HG03457 (cell line): ENCODE results near the gene YIPF6.
A peak's percentile ranks its signal among the peaks of the same experiment; 100 is the strongest.
"Not testable (repeated sequence)": the region's sequence is repeated elsewhere in the genome, so short reads cannot be mapped to it uniquely, and the experiment has no call there.

Experiments used
- ATAC-seq: cut with Tn5 transposase; IDR thresholded peaks from one replicate; pipeline ENCODE4 v1.9.1; 2021; ENCODE audit warnings: moderate number of reproducible peaks; ENCODE audit not compliant: unreplicated experiment

YIPF6 gene

DNA sequence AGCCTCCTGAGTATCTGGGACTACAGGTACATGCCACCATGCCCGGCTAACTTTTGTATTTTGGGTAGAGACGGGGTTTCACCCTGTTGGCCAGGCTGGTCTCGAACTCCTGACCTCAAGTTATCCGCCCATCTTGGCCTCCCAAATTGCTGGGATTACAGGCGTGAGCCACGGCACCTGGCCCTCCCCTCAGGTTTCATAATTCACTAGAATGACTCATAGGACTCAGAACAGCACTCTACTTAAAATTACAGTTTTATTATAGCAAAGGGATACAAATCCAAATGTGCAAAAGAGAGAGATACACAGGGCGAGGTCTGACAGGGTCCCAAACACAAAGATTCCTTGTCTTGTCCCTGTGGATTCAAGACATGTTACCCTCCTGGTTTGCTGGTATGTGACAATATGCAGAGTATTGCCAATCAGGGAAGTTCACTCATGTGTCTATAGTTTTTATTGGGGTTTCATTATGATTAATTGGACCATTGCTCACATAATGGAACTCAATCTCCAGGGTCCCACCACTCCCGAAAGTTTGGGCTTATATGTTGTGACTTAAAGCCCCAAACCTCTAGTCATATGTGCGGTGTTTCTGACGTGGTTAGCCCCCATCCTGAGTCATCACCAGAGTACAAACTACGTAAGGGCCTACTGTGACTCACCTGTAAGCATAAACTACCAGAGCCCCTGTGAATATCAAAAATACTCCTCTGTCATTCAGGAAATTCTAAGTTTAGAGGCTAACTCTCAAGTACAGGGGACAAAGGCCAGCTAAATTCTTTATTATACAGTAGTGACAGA is 5.2 kb downstream of the YIPF6 start:
- ATAC-seq = no peak

DNA sequence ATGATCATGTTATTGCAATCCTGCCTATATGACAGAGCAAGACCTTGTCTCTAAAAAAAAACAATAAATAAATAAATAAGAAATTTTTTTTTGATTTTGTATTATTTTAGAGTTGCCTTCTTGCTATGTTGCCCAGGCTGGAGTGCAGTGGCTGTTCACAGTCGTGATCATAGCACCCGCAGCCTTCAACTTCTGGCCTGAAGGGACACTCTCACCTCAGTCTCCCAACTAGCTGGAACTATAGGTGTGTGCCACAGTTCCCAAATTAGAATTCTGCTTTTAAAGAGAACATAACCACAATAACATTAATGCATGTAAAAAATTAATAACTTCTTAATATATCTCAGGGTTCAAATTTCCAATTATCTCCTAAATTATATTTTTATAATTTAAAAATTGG is 7.8 kb downstream of the YIPF6 start:
- ATAC-seq = no peak

GRCh38 chrX:68508799-68509198 is 9.9 kb downstream of the YIPF6 start:
- ATAC-seq = no peak

GRCh38 chrX:68511255-68511654 is 12.4 kb downstream of the YIPF6 start:
- no peak for ATAC-seq

DNA sequence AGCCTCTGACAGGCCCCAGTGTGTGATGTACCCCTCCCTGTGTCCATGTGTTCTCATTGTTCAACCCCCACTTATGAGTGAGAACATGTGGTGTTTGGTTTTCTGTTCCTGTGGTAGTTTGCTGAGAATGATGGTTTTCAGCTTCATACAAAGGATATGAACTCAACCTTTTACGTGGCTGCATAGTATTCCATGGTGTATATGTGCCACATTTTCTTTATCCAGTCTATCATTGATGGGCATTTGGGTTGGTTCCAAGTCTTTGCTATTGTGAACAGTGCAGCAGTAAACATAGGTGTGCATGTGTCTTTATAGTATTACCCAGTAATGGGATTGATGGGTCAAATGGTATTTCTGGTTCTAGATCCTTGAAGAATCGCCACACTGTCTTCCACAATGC is 25.8 kb downstream of the YIPF6 start:
- not testable (repeated sequence) for ATAC-seq

DNA sequence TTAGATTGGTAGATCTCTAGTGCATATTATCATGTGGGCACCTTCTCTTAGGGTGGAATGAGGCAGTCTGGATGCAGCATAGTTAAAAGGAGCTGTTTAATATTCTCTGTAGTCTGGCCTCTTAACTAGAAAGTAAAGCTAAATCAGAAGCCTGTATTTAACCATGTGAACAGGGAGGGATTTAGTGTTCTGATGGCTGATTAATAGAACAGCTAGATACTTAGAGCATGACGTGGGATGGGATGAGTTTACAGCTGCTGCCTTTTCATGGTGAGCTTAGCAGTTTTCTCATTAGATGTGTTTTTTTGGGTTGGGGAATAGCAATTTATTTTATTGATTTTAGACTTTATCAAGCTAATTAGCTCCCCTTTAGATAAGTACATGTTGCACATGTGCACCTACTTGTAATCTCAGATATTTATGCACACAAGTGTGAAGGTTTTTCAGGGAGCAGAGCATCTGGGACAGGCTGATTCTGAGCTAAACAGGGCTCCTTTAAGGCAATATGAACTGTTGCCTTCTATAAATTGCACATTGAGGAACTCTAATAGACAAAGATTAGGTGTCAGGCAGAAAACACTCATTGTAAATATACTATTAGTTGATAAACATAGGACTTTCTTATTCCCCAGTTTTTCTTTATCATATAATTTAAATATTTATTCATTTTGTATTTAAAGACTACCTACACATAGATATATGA is 34.1 kb downstream of the YIPF6 start:
- no peak for ATAC-seq

DNA sequence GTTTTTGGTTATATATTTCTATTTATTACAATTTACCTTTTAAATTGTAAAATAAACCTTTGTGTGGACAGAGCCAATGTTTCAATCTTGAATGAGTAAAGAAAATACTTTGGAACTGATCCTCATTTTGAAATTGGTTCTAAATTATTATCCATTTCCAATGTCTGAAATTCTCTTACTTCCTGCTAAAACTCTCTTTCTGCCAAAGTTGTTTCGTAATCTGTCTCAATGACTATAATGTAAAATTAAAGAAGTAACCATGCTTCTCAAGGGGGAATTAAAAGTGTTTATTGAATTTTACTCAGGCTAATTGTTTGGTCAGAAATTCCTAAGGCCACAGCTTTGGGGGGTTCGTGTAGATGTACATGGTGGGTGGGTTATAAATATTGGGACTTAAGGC is 34.8 kb downstream of the YIPF6 start:
- no peak for ATAC-seq

- ATAC-seq = no peak
Measured at GRCh38 chrX:68534691-68535090, 35.8 kb downstream of the YIPF6 start.

- no peak for ATAC-seq
Measured at GRCh38 chrX:68536429-68536828, 37.6 kb downstream of the YIPF6 start.

GRCh38 chrX:68536884-68537283 is 38.0 kb downstream of the YIPF6 start:
- ATAC-seq = no peak

DNA sequence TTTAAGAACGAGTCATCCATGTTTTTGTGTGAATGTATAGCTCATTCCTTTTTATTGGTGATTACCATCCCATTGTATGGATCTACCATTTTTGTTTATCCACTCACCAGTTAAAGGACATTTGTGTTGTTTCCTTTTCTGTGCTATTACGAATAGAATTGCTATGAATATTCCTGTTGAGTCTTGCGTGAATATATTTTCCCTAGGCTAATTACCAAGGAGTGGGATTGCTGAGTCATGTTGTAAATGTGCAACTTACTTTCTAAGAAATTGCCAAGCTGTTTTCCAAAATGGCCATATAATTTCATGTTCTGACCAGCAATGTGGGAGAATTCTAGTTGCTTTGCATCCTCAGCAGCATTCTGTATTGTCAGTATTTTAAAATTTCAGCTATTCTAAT is 51.3 kb downstream of the YIPF6 start:
- no peak for ATAC-seq

DNA sequence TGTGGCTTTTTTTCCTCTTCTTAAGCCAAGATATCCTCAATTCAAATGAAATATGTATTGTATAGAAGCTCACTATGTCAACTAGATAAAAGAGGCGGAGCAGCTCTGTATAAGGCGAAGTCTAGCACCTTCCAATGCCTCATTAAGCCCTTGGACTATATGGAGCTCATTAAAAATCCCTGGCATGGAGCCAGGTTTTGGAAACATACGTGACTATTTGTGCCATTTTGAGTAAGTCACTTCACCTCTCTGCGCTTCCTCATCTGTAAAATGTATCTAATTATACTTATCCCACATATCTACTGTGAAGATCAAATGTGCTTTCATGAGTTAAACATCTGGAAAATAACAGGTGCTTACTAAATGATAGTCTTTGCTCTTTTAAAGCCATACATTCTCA is 57.2 kb downstream of the YIPF6 start:
- ATAC-seq = no peak

DNA sequence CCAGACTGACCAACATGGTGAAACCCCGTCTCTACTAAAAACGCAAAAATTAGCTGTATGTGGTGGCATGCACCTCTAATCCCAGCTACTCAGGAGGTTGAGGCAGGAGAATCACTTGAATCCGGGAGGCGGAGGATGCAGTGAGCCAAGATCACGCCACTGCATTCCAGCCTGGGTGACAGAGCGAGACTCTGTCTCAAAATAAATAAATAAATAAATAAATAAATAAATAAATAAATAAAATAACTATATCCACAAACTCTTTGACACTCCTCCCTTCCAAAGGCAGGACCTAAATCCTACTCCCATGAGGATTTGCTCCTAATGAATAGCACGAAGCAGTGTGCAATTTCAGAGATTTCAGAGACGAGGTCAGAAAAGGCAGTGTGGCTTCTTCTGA is 58.3 kb downstream of the YIPF6 start:
- not testable (repeated sequence) for ATAC-seq

DNA sequence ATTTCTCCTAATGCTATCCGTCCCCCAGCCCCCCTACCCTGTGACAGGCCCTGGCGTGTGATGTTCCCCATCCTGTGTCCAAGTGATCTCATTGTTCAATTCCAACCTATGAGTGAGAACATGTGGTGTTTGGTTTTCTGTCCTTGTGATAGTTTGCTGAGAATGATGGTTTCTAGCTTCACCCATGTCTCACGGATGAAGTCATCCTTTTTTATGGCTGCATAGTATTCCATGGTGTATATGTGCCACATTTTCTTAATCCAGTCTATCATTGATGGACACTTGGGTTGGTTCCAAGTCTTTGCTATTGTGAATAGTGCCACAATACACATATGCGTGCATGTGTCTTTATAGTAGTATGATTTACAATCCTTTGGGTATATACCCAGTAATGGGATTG is 61.1 kb downstream of the YIPF6 start:
- ATAC-seq = not testable (repeated sequence)

DNA sequence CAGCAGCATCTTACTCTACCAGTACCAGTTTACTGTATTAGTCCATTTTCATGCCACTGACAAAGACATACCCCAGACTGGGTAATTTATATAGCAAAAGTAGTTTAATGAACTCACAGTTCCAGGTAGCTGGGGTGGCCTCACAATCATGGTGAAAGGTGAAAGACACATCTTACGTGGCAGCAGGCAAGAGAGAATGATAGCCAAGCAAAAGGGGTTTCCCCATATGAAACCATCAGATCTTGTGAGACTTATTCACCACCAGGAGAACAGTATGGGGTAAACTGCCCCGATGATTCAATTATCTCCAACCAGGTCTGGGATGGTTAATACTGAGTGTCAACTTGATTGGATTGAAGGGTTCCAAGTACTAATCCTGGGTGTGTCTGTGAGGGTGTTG is 69.3 kb downstream of the YIPF6 start:
- no peak for ATAC-seq

DNA sequence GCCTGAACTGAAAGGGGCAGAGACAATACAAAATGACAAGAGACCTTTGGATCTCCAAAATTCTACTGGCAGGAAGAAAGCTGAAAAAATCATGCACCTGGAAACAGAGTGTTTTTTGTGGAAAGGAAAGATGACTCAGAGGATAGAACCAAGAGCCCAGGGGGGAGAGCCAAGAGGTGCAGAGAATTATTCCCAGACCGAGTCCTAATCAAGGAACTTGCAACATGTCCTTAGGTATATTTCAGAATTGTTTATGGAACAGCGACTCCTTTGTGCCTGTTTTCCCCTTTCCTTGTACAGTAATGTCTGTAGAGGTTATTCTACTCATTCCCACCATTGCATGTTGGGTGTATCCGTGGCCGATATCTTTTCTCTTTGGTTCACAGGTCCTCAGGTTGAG is 71.7 kb downstream of the YIPF6 start:
- no peak for ATAC-seq

DNA sequence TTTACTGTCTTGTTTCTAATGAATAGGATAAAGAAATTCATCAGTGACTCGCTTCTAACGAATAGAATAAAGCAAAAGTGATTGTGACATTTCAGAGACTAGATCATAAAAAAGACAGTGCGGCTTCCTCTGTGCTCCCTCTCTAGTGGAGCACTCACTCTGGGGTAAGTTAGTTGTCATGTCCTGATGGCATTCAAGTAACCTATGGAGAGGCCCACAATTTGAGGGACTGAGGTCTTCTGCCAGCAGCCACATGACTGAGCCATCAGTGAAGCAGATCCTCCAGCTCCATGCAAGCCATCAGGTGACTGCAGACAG is 72.4 kb downstream of the YIPF6 start:
- peak; percentile 25 for ATAC-seq

GRCh38 chrX:68571610-68572311 is 72.9 kb downstream of the YIPF6 start:
- ATAC-seq = peak; percentile 88

GRCh38 chrX:68574240-68574639 is 75.4 kb downstream of the YIPF6 start:
- ATAC-seq = no peak

DNA sequence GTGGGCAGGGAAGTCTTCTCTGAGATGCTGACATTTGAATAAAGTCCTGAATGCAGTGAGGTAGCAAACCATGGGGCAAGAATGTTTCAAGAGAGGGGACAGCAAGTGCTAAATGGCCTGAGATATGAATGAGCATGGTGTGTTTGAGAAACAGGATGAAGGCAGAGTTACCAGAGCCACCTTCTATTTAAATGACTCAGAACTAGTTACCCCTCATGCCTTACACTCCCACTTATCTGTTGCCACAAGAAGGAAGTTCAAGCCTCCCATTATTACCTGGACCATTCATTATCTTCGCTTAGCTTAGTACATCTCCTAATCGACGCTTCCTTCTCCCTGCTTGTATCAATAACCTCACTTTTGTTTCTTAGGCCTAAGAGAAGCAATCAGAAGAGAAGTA is 81.0 kb downstream of the YIPF6 start:
- no peak for ATAC-seq

DNA sequence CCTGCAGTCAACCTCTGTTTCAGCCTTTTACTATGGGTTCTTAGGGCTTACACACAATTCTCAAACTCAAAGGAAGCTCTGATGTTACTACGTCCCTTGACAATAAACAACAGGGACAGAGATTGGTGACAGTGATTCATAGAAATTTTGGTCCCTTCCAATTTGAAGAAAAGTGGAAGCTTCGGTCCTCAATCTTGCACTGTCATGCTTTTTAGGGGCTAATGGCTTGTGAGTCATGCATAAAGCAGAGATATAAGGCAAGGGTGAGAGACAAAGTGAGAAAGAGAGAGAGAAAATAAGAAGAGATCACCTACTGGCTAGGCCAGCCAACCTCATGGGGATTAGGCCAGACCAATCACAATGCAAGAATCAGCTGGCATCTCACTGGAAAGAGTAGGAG is 85.4 kb downstream of the YIPF6 start:
- ATAC-seq = no peak
